OCI-LY1 (cell line): ENCODE data around the gene S100B.

Experiments
- H2AFZ ChIP-seq: fragments of 200-600 bp; sonication (generic), shearing (Covaris generic); 2 replicates; pipeline ENCODE4 v1.6.0; 2014; ENCODE audit warnings: antibody characterized with exemption, mild to moderate bottlenecking, low read length
- H3F3A ChIP-seq: fragments of 200-600 bp; sonication (generic), shearing (Covaris generic); 2 replicates; pipeline ENCODE4 v1.6.0; 2014; ENCODE audit warnings: mild to moderate bottlenecking, antibody characterized with exemption, low read length, moderate library complexity; ENCODE audit not compliant: insufficient read depth
- H3K27ac ChIP-seq: fragments of 200-600 bp; sonication (generic); 2 replicates; pipeline ENCODE4 v1.5.1; 2014; ENCODE audit warnings: low read length, mixed run types, mild to moderate bottlenecking, low read depth; ENCODE audit not compliant: poor library complexity, severe bottlenecking
- H3K27me3 ChIP-seq: fragments of 200-600 bp; sonication (generic); 2 replicates; pipeline ENCODE4 v1.6.0; 2014; ENCODE audit warnings: antibody characterized with exemption, mild to moderate bottlenecking, low read length, moderate library complexity; ENCODE audit not compliant: insufficient read depth
- H3K36me3 ChIP-seq: fragments of 200-600 bp; sonication (generic); 2 replicates; pipeline ENCODE4 v1.6.1; 2014; ENCODE audit warnings: mild to moderate bottlenecking, antibody characterized with exemption, low read length, moderate library complexity, mixed read lengths; ENCODE audit not compliant: insufficient read depth
- H3K4me1 ChIP-seq: fragments of 200-600 bp; sonication (generic); 2 replicates; pipeline ENCODE4 v1.5.1; 2014; ENCODE audit warnings: mild to moderate bottlenecking, low read length, moderate library complexity; ENCODE audit not compliant: insufficient read depth, severe bottlenecking
- H3K4me2 ChIP-seq: fragments of 200-600 bp; sonication (generic), shearing (Covaris generic); 2 replicates; pipeline ENCODE4 v1.6.1; 2014; ENCODE audit warnings: low read length
- H3K4me3 ChIP-seq: fragments of 200-600 bp; sonication (generic); 2 replicates; pipeline ENCODE4 v1.5.1; 2014; ENCODE audit warnings: low read length, low read depth, mild to moderate bottlenecking, mixed read lengths; ENCODE audit not compliant: poor library complexity, severe bottlenecking
- H3K79me2 ChIP-seq: fragments of 200-600 bp; shearing (Covaris generic); 2 replicates; pipeline ENCODE4 v1.6.1; 2016; ENCODE audit warnings: mixed run types, low read length, mixed read lengths; ENCODE audit not compliant: insufficient read depth
- H3K9ac ChIP-seq: fragments of 200-600 bp; sonication (generic), shearing (Covaris generic); 2 replicates; pipeline ENCODE4 v1.6.1; 2014; ENCODE audit warnings: mild to moderate bottlenecking, low read length, mixed read lengths
- H3K9me2 ChIP-seq: fragments of 200-600 bp; sonication (generic), shearing (Covaris generic); 2 replicates; pipeline ENCODE4 v1.6.1; 2014; ENCODE audit warnings: low read depth, mild to moderate bottlenecking, low read length, mixed read lengths
- H3K9me3 ChIP-seq: fragments of 200-600 bp; shearing (Covaris generic); 2 replicates; pipeline ENCODE4 v1.6.1; 2014; ENCODE audit warnings: low read length, mixed read lengths
- H4K20me1 ChIP-seq: fragments of 200-600 bp; sonication (generic), shearing (Covaris generic); 2 replicates; pipeline ENCODE4 v1.6.0; 2016; ENCODE audit warnings: mild to moderate bottlenecking, low read length; ENCODE audit not compliant: insufficient read depth
- CTCF ChIP-seq: fragments of 200-600 bp; sonication (generic), shearing (Covaris generic); IDR thresholded peaks from 2 replicates; pipeline ENCODE4 v1.5.1; 2017; ENCODE audit warnings: mild to moderate bottlenecking, antibody characterized with exemption, low read length, moderate library complexity, mixed read lengths
- EZH2 ChIP-seq: fragments of 200-600 bp; sonication (generic), shearing (Covaris generic); IDR thresholded peaks from 2 replicates; pipeline ENCODE4 v1.8.0; 2017; ENCODE audit warnings: borderline replicate concordance, mixed run types, mild to moderate bottlenecking, antibody characterized with exemption, low read length, moderate library complexity, mixed read lengths

The S100B gene

GRCh38 chr21:46600978-46601377, 3.9 kb downstream of the S100B start:
- no peak overlapping the region for H3K9ac ChIP-seq
- H2AFZ ChIP-seq: no peak overlapping the region
- H3K27ac ChIP-seq: no peak overlapping the region
- H3K4me2 ChIP-seq: no peak overlapping the region
- no peaks in the 10 kb centered on the region for H3K9me3 ChIP-seq
- no peaks in the 10 kb centered on the region for H3F3A ChIP-seq
- H3K79me2 ChIP-seq: no peaks in the 10 kb centered on the region
- no peak for TF ChIP-seq CTCF
- no peak for TF ChIP-seq EZH2
- H3K36me3 ChIP-seq: no peaks in the 10 kb centered on the region
- no peaks in the 10 kb centered on the region for H3K4me1 ChIP-seq
- H4K20me1 ChIP-seq: no peaks in the 10 kb centered on the region
- H3K4me3 ChIP-seq: no peak overlapping the region
- no peaks in the 10 kb centered on the region for H3K27me3 ChIP-seq
- no peaks in the 10 kb centered on the region for H3K9me2 ChIP-seq

- Histone ChIP-seq H3K36me3 (no peaks in the 10 kb centered on the region), H3K9ac (no peak overlapping the region), H3K79me2 (no peaks in the 10 kb centered on the region), H3K27me3 (no peaks in the 10 kb centered on the region), H2AFZ (no peak overlapping the region), H3K4me3 (no peak overlapping the region), H4K20me1 (no peaks in the 10 kb centered on the region), H3K9me2 (no peaks in the 10 kb centered on the region), H3K27ac (no peak overlapping the region), H3K9me3 (no peaks in the 10 kb centered on the region), H3K4me1 (no peaks in the 10 kb centered on the region), H3K4me2 (no peak overlapping the region), H3F3A (no peaks in the 10 kb centered on the region)
- TF ChIP-seq CTCF (no peak), EZH2 (no peak)
Observed at GRCh38 chr21:46600305-46600704, 4.6 kb downstream of the S100B start.

GRCh38 chr21:46598581-46599572, 6.0 kb downstream of the S100B start:
- Histone ChIP-seq H3K27me3 (no peaks in the 10 kb centered on the region), H3K36me3 (no peaks in the 10 kb centered on the region), H3K9me3 (peaks cover 7% of the 10 kb centered on the region; the same call in 1 of the 2 replicates), H3K9me2 (no peaks in the 10 kb centered on the region), H3K27ac (no peak overlapping the region), H3K4me3 (no peak overlapping the region), H3K9ac (no peak overlapping the region), H3F3A (no peaks in the 10 kb centered on the region), H4K20me1 (no peaks in the 10 kb centered on the region), H3K4me2 (no peak overlapping the region), H3K4me1 (no peaks in the 10 kb centered on the region), H2AFZ (no peak overlapping the region), H3K79me2 (no peaks in the 10 kb centered on the region)
- TF ChIP-seq EZH2 (no peak), CTCF (no peak)
